Transverse colon (tissue), 4 donors: Measurements from ENCODE around the gene HSPH1. TPM values are rescaled to one million over a fixed set of nuclear protein-coding genes. Genes with fewer than 3 reads are reported as not detected.
"Not testable (repeated sequence)": the region's sequence is repeated elsewhere in the genome, so short reads cannot be mapped to it uniquely, and the experiment has no call there.

Experiments
- DNase-seq: peaks from one replicate; pipeline ENCODE4 v3.0.0-alpha.2; 2019
- H3K27ac ChIP-seq, 4 donors: fragments of 200-600 bp; sonication (generic); 2 replicates each; pipeline ENCODE4 v1.5.1; 2016 to 2018; ENCODE audit warnings: inconsistent platforms in 4 of 4
- H3K27me3 ChIP-seq: fragments of 200-600 bp; sonication (generic); 2 replicates; pipeline ENCODE4 v1.5.1; 2017; ENCODE audit warnings: inconsistent platforms
- H3K36me3 ChIP-seq, 4 donors: fragments of 200-600 bp; sonication (generic); 2 replicates each; pipeline ENCODE4 v1.5.1; 2017 to 2019; ENCODE audit warnings: inconsistent platforms in 4 of 4
- H3K4me1 ChIP-seq, 4 donors: fragments of 200-600 bp; sonication (generic); 2 replicates each; pipeline ENCODE4 v1.5.1; 2017 to 2020; ENCODE audit warnings: inconsistent platforms in 4 of 4
- H3K4me3 ChIP-seq, 4 donors: fragments of 200-600 bp; sonication (generic); 1 replicate in 1 of 4; 2 replicates in 3 of 4; pipeline versions ENCODE4 v1.5.1 to v1.6.1; 2017 to 2019; ENCODE audit warnings: inconsistent platforms in 4 of 4
- H3K9me3 ChIP-seq, 2 donors: fragments of 200-600 bp; sonication (generic); 2 replicates each; pipeline ENCODE4 v1.5.1; 2017 to 2019; ENCODE audit warnings: inconsistent platforms in 2 of 2
- CTCF ChIP-seq, 5 experiments: fragments of 200-600 bp in 3 of 5; fragments of 450-650 bp in 2 of 5; sonication (generic) in 3 of 5; IDR thresholded peaks; 1 replicate in 2 of 5; 2 replicates in 3 of 5; pipeline ENCODE4 v1.5.1; 2016 to 2017; ENCODE audit warnings: antibody characterized with exemption in 5 of 5, inconsistent platforms in 3 of 5, mild to moderate bottlenecking in 2 of 5, moderate library complexity in 1 of 5
- EP300 ChIP-seq: sonication (generic); formaldehyde crosslinking; IDR thresholded peaks from one replicate; pipeline ENCODE4 v1.6.1; 2017; ENCODE audit warnings: antibody characterized with exemption, low read depth
- POLR2A ChIP-seq: fragments of 450-650 bp; IDR thresholded peaks from one replicate; pipeline ENCODE4 v1.6.1; 2016; ENCODE audit warnings: antibody characterized with exemption, mild to moderate bottlenecking, moderate library complexity
- POLR2AphosphoS5 ChIP-seq, 3 donors: sonication (generic); formaldehyde crosslinking; IDR thresholded peaks; one replicate each; pipeline ENCODE4 v1.6.1; 2016; ENCODE audit warnings: antibody characterized with exemption in 3 of 3
- WGBS, 2 donors: methylation state at CpG; one replicate each; pipeline ENCODE4 v1.1.5; 2018; ENCODE audit warnings: low coverage in 1 of 2; 5-methylcytosine and 5-hydroxymethylcytosine counted together
- in situ Hi-C, 4 donors: fragments of 200-750 bp; cut with MboI; loops; one replicate each; pipeline versions ENCODE4 v1.15.0 to v1.15.1; 2017; ENCODE audit warnings: low sequenced_read_pairs in 3 of 4, low pct_ligation_motif_present in 1 of 4, low pct_unique_long_range_greater_than_20kb in 1 of 4
- intact Hi-C: fragments of 100-400 bp; cut with DNase I; formaldehyde crosslinking; loops from one replicate; pipeline ENCODE4 v1.15.1; 2023; ENCODE audit warnings: low total_unique reads
- total RNA-seq, 4 donors: library from RNA; depleted of rRNA; stranded (reverse); fragments of >200 nt; gene quantifications; one replicate each; pipeline ENCODE4 v1.1.0, GENCODE V29; 2016

The HSPH1 gene
- total RNA-seq, 4 donors from 2014 or later: 16.1 to 58.3 (median 30.7) TPM

- WGBS, 2 donors: 99% methylated on average over 11 of the region's 26 CpGs; no CpG with 5 or more reads in 1 of the 2 donors
Observed at GRCh38 chr13:31182987-31183386, 21.3 kb upstream of the HSPH1 start.

GRCh38 chr13:31179754-31180153 lies 18.1 kb upstream of the HSPH1 start:
- 82 to 83% methylated on average over 2 to 5 of the region's 5 CpGs for WGBS, 2 donors
- H3K4me1 ChIP-seq: no peaks in the 10 kb centered on the region
- TF ChIP-seq CTCF (IDR thresholded peaks at IDR 0.05) (no peak), POLR2AphosphoS5 (IDR thresholded peaks at IDR 0.05) (no peak), POLR2A (no peak), EP300 (no peak)
- no peak overlapping the region for H3K27ac ChIP-seq
- no peak overlapping the region for H3K4me3 ChIP-seq
- no peak for DNase-seq
- H3K9me3 ChIP-seq: no peaks in the 10 kb centered on the region
- H3K27me3 ChIP-seq: no peaks in the 10 kb centered on the region
- intact Hi-C loops: no loop called here
- no peaks in the 10 kb centered on the region for H3K36me3 ChIP-seq
- in situ Hi-C loops: no loop called here

More at GRCh38 chr13:31182987-31183386, 21.3 kb upstream of the HSPH1 start:
- no peak for DNase-seq
- no peak overlapping the region for H3K4me3 ChIP-seq
- H3K27me3 ChIP-seq: no peaks in the 10 kb centered on the region
- intact Hi-C loops (no loop called here), in situ Hi-C loops (no loop called here)
- H3K4me1 ChIP-seq: no peaks in the 10 kb centered on the region
- H3K9me3 ChIP-seq: no peaks in the 10 kb centered on the region
- no peaks in the 10 kb centered on the region for H3K36me3 ChIP-seq
- no peak overlapping the region for H3K27ac ChIP-seq
- TF ChIP-seq POLR2AphosphoS5 (IDR thresholded peaks at IDR 0.05): no peak
- no peak for TF ChIP-seq CTCF (IDR thresholded peaks at IDR 0.05)

GRCh38 chr13:31179241-31179640 lies 17.5 kb upstream of the HSPH1 start:
- H3K36me3 ChIP-seq: no peaks in the 10 kb centered on the region
- no peaks in the 10 kb centered on the region for H3K9me3 ChIP-seq
- H3K27me3 ChIP-seq: no peaks in the 10 kb centered on the region
- H3K4me1 ChIP-seq: no peaks in the 10 kb centered on the region
- intact Hi-C loops: no loop called here
- in situ Hi-C loops: no loop called here
- DNase-seq: no peak
- WGBS, 2 donors: 90 to 97% methylated on average over 4 to 8 of the region's 8 CpGs
- no peak overlapping the region for H3K4me3 ChIP-seq
- H3K27ac ChIP-seq: no peak overlapping the region
- TF ChIP-seq CTCF (IDR thresholded peaks at IDR 0.05) (no peak), POLR2A (no peak)

- intact Hi-C loops, DNase-seq, in situ Hi-C loops, H3K9me3 ChIP-seq, H3K27me3 ChIP-seq, H3K4me1 ChIP-seq, H3K27ac ChIP-seq, H3K4me3 ChIP-seq, H3K36me3 ChIP-seq: not testable (repeated sequence)
- 86 to 100% methylated on average over 1 to 12 of the region's 12 CpGs for WGBS, 2 donors
Observed at GRCh38 chr13:31177813-31178495, 16.2 kb upstream of the HSPH1 start.
